GM18861 (cell line): ENCODE data around the gene KIAA1586.
"Not testable (repeated sequence)": the region's sequence is repeated elsewhere in the genome, so short reads cannot be mapped to it uniquely, and the experiment has no call there.

Experiments
- ATAC-seq: cut with Tn5 transposase; IDR thresholded peaks from one replicate; pipeline ENCODE4 v1.9.1; 2021; ENCODE audit not compliant: unreplicated experiment

The KIAA1586 gene

GRCh38 chr6:57046332-57047256, at the start of gene KIAA1586:
KIAA1586 (plus strand) TSS chr6:57046693; CDS start chr6:57046756, 63 bp downstream.
- peak; percentile 90 for ATAC-seq

- no peak for ATAC-seq
These were observed 47.4 kb upstream of the KIAA1586 start for GRCh38 chr6:56999049-56999448.

GRCh38 chr6:56999748-57000147, 46.7 kb upstream of the KIAA1586 start:
- not testable (repeated sequence) for ATAC-seq

GRCh38 chr6:57002197-57002596, 44.3 kb upstream of the KIAA1586 start:
- no peak for ATAC-seq

GRCh38 chr6:57004292-57004691, 42.2 kb upstream of the KIAA1586 start:
- ATAC-seq: no peak

- no peak for ATAC-seq
These were observed 40.4 kb upstream of the KIAA1586 start for GRCh38 chr6:57006101-57006500.

GRCh38 chr6:57008069-57008468, 38.4 kb upstream of the KIAA1586 start:
- ATAC-seq: not testable (repeated sequence)

GRCh38 chr6:57013521-57013926, 33.0 kb upstream of the KIAA1586 start:
- ATAC-seq: no peak

- no peak for ATAC-seq
These were observed 29.4 kb upstream of the KIAA1586 start for GRCh38 chr6:57017069-57017468.

GRCh38 chr6:57017841-57018240, 28.7 kb upstream of the KIAA1586 start:
- ATAC-seq: no peak

GRCh38 chr6:57019434-57019833, 27.1 kb upstream of the KIAA1586 start:
- ATAC-seq: no peak

- peak; percentile 84 for ATAC-seq
These were observed 25.3 kb upstream of the KIAA1586 start for GRCh38 chr6:57021086-57021720.

GRCh38 chr6:57024321-57024720, 22.2 kb upstream of the KIAA1586 start:
- no peak for ATAC-seq

- no peak for ATAC-seq
These were observed 21.7 kb upstream of the KIAA1586 start for GRCh38 chr6:57024775-57025174.

- no peak for ATAC-seq
These were observed 20.5 kb upstream of the KIAA1586 start for GRCh38 chr6:57026001-57026400.

GRCh38 chr6:57027301-57027700, 19.2 kb upstream of the KIAA1586 start:
- ATAC-seq: no peak

GRCh38 chr6:57029213-57029612, 17.3 kb upstream of the KIAA1586 start:
- ATAC-seq: no peak

- no peak for ATAC-seq
These were observed 13.3 kb upstream of the KIAA1586 start for GRCh38 chr6:57033228-57033627.

GRCh38 chr6:57035549-57035948, 10.9 kb upstream of the KIAA1586 start:
- ATAC-seq: no peak

- ATAC-seq: no peak
These were observed 7.6 kb upstream of the KIAA1586 start for GRCh38 chr6:57038906-57039305.

GRCh38 chr6:57040011-57040410, 6.5 kb upstream of the KIAA1586 start:
- ATAC-seq: no peak

GRCh38 chr6:57044061-57044460, 2.4 kb upstream of the KIAA1586 start:
- ATAC-seq: not testable (repeated sequence)
